ENCODE measurements around the gene SORCS2.

The SORCS2 gene

GRCh38 chr4:7295197-7295910, 103.0 kb downstream of the SORCS2 start:
- FAIRE-seq, result no peak

GRCh38 chr4:7295911-7296660, 103.7 kb downstream of the SORCS2 start:
- FAIRE-seq, result no peak

GRCh38 chr4:7296661-7297335, 104.5 kb downstream of the SORCS2 start:
- FAIRE-seq, result no peak

- FAIRE-seq, result no peak
Observed at GRCh38 chr4:7297374-7297773, 105.0 kb downstream of the SORCS2 start.

- no peak for FAIRE-seq
Observed at GRCh38 chr4:7297881-7298280, 105.5 kb downstream of the SORCS2 start.

- no peak for FAIRE-seq
Observed at GRCh38 chr4:7298619-7299009, 106.3 kb downstream of the SORCS2 start.

- FAIRE-seq, result no peak
Observed at GRCh38 chr4:7299010-7299907, 106.9 kb downstream of the SORCS2 start.

GRCh38 chr4:7299908-7300710, 107.8 kb downstream of the SORCS2 start:
- no peak for FAIRE-seq

GRCh38 chr4:7300711-7301095, 108.4 kb downstream of the SORCS2 start:
- no peak for FAIRE-seq

GRCh38 chr4:7301126-7301785, 108.9 kb downstream of the SORCS2 start:
- FAIRE-seq, result no peak

- no peak for FAIRE-seq
Observed at GRCh38 chr4:7301846-7302630, 109.7 kb downstream of the SORCS2 start.

- no peak for FAIRE-seq
Observed at GRCh38 chr4:7302781-7303404, 110.6 kb downstream of the SORCS2 start.

- no peak for FAIRE-seq
Observed at GRCh38 chr4:7303561-7303960, 111.2 kb downstream of the SORCS2 start.

GRCh38 chr4:7304436-7304835, 112.1 kb downstream of the SORCS2 start:
- no peak for FAIRE-seq

GRCh38 chr4:7306021-7306965, 114.0 kb downstream of the SORCS2 start:
- FAIRE-seq, result no peak

GRCh38 chr4:7306986-7307385, 114.6 kb downstream of the SORCS2 start:
- FAIRE-seq, result no peak

- FAIRE-seq, result no peak
Observed at GRCh38 chr4:7307394-7308099, 115.2 kb downstream of the SORCS2 start.

GRCh38 chr4:7309181-7309580, 116.8 kb downstream of the SORCS2 start:
- no peak for FAIRE-seq
